ENCODE measurements around the gene EXOC3. TPM values are rescaled to one million over a fixed set of nuclear protein-coding genes. Genes with fewer than 3 reads are reported as not detected.

EXOC3 gene
- total and polyA plus RNA-seq, 2 of the 8 experiments (the other 6 are each of a cell fraction or from before 2014, with no cell fraction given): 14.4 to 30.0 TPM

GRCh38 chr5:497090-497700 is 54.2 kb downstream of the EXOC3 start:
- Histone ChIP-seq H4K5ac (ENCODE audit: insufficient read length, low read depth, low read length) (no peak overlapping the region), H3K79me1 (ENCODE audit: low read depth, low read length) (no peaks in the 10 kb centered on the region), H3K27ac (ENCODE audit: low read depth, low read length) (no peak overlapping the region), H3K79me2 (ENCODE audit: control insufficient read depth in 1 of 2, insufficient read depth in 2 of 2, low read length in 2 of 2) (no peaks in the 10 kb centered on the region), H3K23ac (ENCODE audit: insufficient read length) (no peak overlapping the region), H3K14ac (ENCODE audit: insufficient read length) (no peak overlapping the region), H4K20me1 (replicated peaks in 1 of 2; ENCODE audit: control insufficient read depth in 1 of 2, insufficient read depth in 2 of 2, low read length in 2 of 2) (no peaks in the 10 kb centered on the region), H3K9ac (replicated peaks in 1 of 4; ENCODE audit: extremely low read depth in 1 of 4, low read depth in 3 of 4, low read length in 3 of 4) (no peak overlapping the region), H2AFZ (ENCODE audit: low read length) (no peak overlapping the region), H2BK5ac (ENCODE audit: low read depth, low read length) (no peak overlapping the region), H2BK120ac (replicated peaks; ENCODE audit: low read depth, low read length) (no peak overlapping the region), H3K27me3 (replicated peaks in 1 of 4; ENCODE audit: control insufficient read depth in 3 of 4, extremely low read depth in 1 of 4, insufficient read depth in 3 of 4, low read length in 3 of 4) (peaks cover 0 to 32% (median 20%) of the 10 kb centered on the region in 4 experiments; a peak in 6 of 7 replicates), H3K56ac (replicated peaks; ENCODE audit: insufficient read length, low read depth, low read length) (no peak overlapping the region), H3K4me2 (ENCODE audit: insufficient read depth in 1 of 2, low read depth in 2 of 2, low read length in 2 of 2) (no peak overlapping the region), H2BK12ac (ENCODE audit: low read depth, low read length) (no peak overlapping the region), H3K23me2 (ENCODE audit: low read depth, low read length) (0 out of 2 replicates have a peak, but pooled peaks cover 1% of the 10 kb centered on the region), H3K4me1 (replicated peaks in 1 of 4; ENCODE audit: control insufficient read depth in 3 of 4, insufficient read depth in 4 of 4, low read length in 3 of 4) (peaks cover 0 to 19% (median 4%) of the 10 kb centered on the region in 4 experiments; a peak in 3 of 7 replicates), H2BK15ac (ENCODE audit: low read length) (no peak overlapping the region), H3K18ac (ENCODE audit: extremely low read depth, low read length) (no peak overlapping the region), H3K36me3 (ENCODE audit: control insufficient read depth in 2 of 4, insufficient read depth in 4 of 4, low read length in 3 of 4) (no peaks in the 10 kb centered on the region), H2BK20ac (ENCODE audit: low read length) (no peak overlapping the region), H3K9me3 (ENCODE audit: insufficient read depth in 2 of 2, low read depth in 1 of 2, low read length in 1 of 2) (no peaks in the 10 kb centered on the region), H3K4ac (replicated peaks; ENCODE audit: insufficient read length, low read depth, low read length) (no peak overlapping the region), H4K91ac (replicated peaks; ENCODE audit: insufficient read length, low read length) (no peak overlapping the region), H3K4me3 (ENCODE audit: extremely low read depth in 1 of 4, insufficient read depth in 2 of 4, low read depth in 3 of 4, low read length in 4 of 4) (no peak overlapping the region), H2AK5ac (ENCODE audit: low read depth, low read length) (no peak overlapping the region), H4K8ac (ENCODE audit: extremely low read depth, insufficient read depth, low read length) (no peak overlapping the region)
- ChIA-PET CTCF (ENCODE audit: partially characterized antibody) (interaction anchor here (1.0 kb wide), 1 partner anchor 42 kb away, joined by 4 read pairs; no protein-coding TSS in a partner anchor), POLR2A (ENCODE audit: partially characterized antibody) (no interaction called here)
- DNase-seq (ENCODE audit: low read depth in 1 of 2, low spot score in 2 of 2) (no peak), FAIRE-seq (no peak)
- TF ChIP-seq BCL11A (IDR thresholded peaks at IDR 0.05; ENCODE audit: low read depth in 2 of 2, low read length in 2 of 2): no peak
- TF ChIP-seq POU5F1 (IDR thresholded peaks at IDR 0.05; ENCODE audit: low read depth, low read length): no peak
- TF ChIP-seq YY1 (IDR thresholded peaks at IDR 0.05; ENCODE audit: low read depth, low read length): no peak
- no peak for TF ChIP-seq TBP (IDR thresholded peaks at IDR 0.05; ENCODE audit: low read depth, low read length)
- TF ChIP-seq SUZ12 (IDR thresholded peaks at IDR 0.05; ENCODE audit: low read length): no peak
- TF ChIP-seq POLR2AphosphoS5 (IDR thresholded peaks at IDR 0.05; ENCODE audit: low read depth, low read length): no peak
- no peak for TF ChIP-seq TAF1 (IDR thresholded peaks at IDR 0.05; ENCODE audit: low read depth, low read length)
- no peak for TF ChIP-seq E2F6 (IDR thresholded peaks at IDR 0.05)
- TF ChIP-seq HDAC6 (IDR thresholded peaks at IDR 0.05; ENCODE audit: low read depth, low read length): no peak
- no peak for TF ChIP-seq USF2 (IDR thresholded peaks at IDR 0.05; ENCODE audit: low read length)
- no peak for TF ChIP-seq TCF12 (IDR thresholded peaks at IDR 0.05; ENCODE audit: low read depth, low read length)
- no peak for TF ChIP-seq TEAD4 (IDR thresholded peaks at IDR 0.05; ENCODE audit: low read depth, low read length)
- 83% methylated on average over 21 of the region's 22 CpGs; no CpG with 5 or more reads in 1 of the 2 experiments for WGBS, 2 experiments (ENCODE audit: extremely low coverage in 1 of 2, insufficient coverage in 1 of 2, insufficient read length in 1 of 2, insufficient replicate concordance in 2 of 2, low coverage in 1 of 2, low lambda C conversion rate in 2 of 2, missing lambda C conversion rate in 1 of 2)
